ENCODE measurements around the gene MYB.

- TF ChIP-seq GATA2 (IDR thresholded peaks at IDR 0.05; ENCODE audit: low read depth, low read length) = no peak
- no peak for TF ChIP-seq GATA3 (IDR thresholded peaks at IDR 0.05; ENCODE audit: low read depth, low read length)
Measured at GRCh38 chr6:135166515-135166914, 14.6 kb upstream of the MYB start.

All from SH-SY5Y (cell line).